OCI-LY3 (cell line): ENCODE data around the gene EP300.
A peak's percentile ranks its signal among the peaks of the same experiment; 100 is the strongest.

Experiments used
- H2AFZ ChIP-seq: fragments of 200-600, 300-600 bp; shearing (Covaris generic); 2 replicates; pipeline ENCODE4 v1.6.0; 2014; ENCODE audit warnings: antibody characterized with exemption, low read depth, low read length
- H3K27ac ChIP-seq: fragments of 200-600, 300-600 bp; sonication (generic); 2 replicates; pipeline ENCODE4 v1.5.1; 2014; ENCODE audit warnings: mild to moderate bottlenecking, low read length, moderate library complexity, mixed read lengths
- H3K27me3 ChIP-seq: fragments of 200-600, 300-600 bp; sonication (generic); 2 replicates; pipeline ENCODE4 v1.6.1; 2014; ENCODE audit warnings: low read depth, low read length, mixed read lengths
- H3K36me3 ChIP-seq: fragments of 200-600, 300-600 bp; sonication (generic); replicated peaks from 2 replicates; pipeline ENCODE3; 2014; ENCODE audit warnings: low read depth, low read length, mixed read lengths
- H3K4me1 ChIP-seq: fragments of 300-600, 200-600 bp; sonication (generic); 2 replicates; pipeline ENCODE4 v1.6.1; 2014; ENCODE audit warnings: low read length, mixed read lengths
- H3K4me2 ChIP-seq: fragments of 200-600, 300-600 bp; sonication (generic); 2 replicates; pipeline ENCODE4 v1.6.1; 2014; ENCODE audit warnings: low read length, mixed read lengths
- H3K4me3 ChIP-seq: fragments of 300-600, 200-600 bp; sonication (generic); 2 replicates; pipeline ENCODE4 v1.5.1; 2014; ENCODE audit warnings: antibody characterized with exemption, mild to moderate bottlenecking, low read length, moderate library complexity
- H3K79me2 ChIP-seq: fragments of 300-600, 200-600 bp; shearing (Covaris generic); 2 replicates; pipeline ENCODE4 v1.6.1; 2014; ENCODE audit warnings: mild to moderate bottlenecking, low read length, mixed read lengths
- H3K9ac ChIP-seq: fragments of 300-600, 200-600 bp; shearing (Covaris generic); 2 replicates; pipeline ENCODE4 v1.6.0; 2014; ENCODE audit warnings: mild to moderate bottlenecking, low read length, moderate library complexity
- H3K9me3 ChIP-seq: fragments of 200-600, 300-600 bp; shearing (Covaris generic); 2 replicates; pipeline ENCODE4 v1.6.1; 2014; ENCODE audit warnings: low read length, mixed read lengths; ENCODE audit not compliant: insufficient read depth
- H4K20me1 ChIP-seq: fragments of 200-600, 300-600 bp; sonication (generic); 2 replicates; pipeline ENCODE4 v1.6.1; 2016; ENCODE audit warnings: low read length, mixed read lengths; ENCODE audit not compliant: insufficient read depth
- CTCF ChIP-seq: fragments of 200-600, 300-600 bp; sonication (generic); IDR thresholded peaks from 2 replicates; pipeline ENCODE4 v1.5.1; 2014; ENCODE audit warnings: antibody characterized with exemption, low read length, low read depth
- EZH2phosphoT487 ChIP-seq: fragments of 200-600 bp; shearing (Covaris generic); IDR thresholded peaks from 2 replicates; pipeline ENCODE4 v1.6.1; 2018; ENCODE audit warnings: antibody characterized with exemption, mixed run types, low read depth

Gene EP300

GRCh38 chr22:41075946-41076345 is 16.4 kb upstream of the EP300 start:
- Histone ChIP-seq H3K9ac (no peak overlapping the region), H4K20me1 (no peaks in the 10 kb centered on the region), H3K27me3 (no peaks in the 10 kb centered on the region), H3K4me1 (no peaks in the 10 kb centered on the region), H3K9me3 (no peaks in the 10 kb centered on the region), H3K36me3 (no peaks in the 10 kb centered on the region), H3K4me3 (no peak overlapping the region), H3K27ac (no peak overlapping the region), H2AFZ (no peak overlapping the region), H3K79me2 (no peaks in the 10 kb centered on the region), H3K4me2 (no peak overlapping the region)
- TF ChIP-seq CTCF, result no peak
- TF ChIP-seq EZH2phosphoT487, result no peak

- H3K4me1 ChIP-seq, result no peaks in the 10 kb centered on the region
- no peaks in the 10 kb centered on the region for H3K36me3 ChIP-seq
- no peak overlapping the region for H3K4me2 ChIP-seq
- no peaks in the 10 kb centered on the region for H3K9me3 ChIP-seq
- no peaks in the 10 kb centered on the region for H4K20me1 ChIP-seq
- no peak overlapping the region for H3K9ac ChIP-seq
- no peaks in the 10 kb centered on the region for H3K79me2 ChIP-seq
- no peaks in the 10 kb centered on the region for H3K27me3 ChIP-seq
- TF ChIP-seq CTCF (no peak), EZH2phosphoT487 (no peak)
- no peak overlapping the region for H3K4me3 ChIP-seq
- H2AFZ ChIP-seq, result no peak overlapping the region
- H3K27ac ChIP-seq, result no peak overlapping the region
These were observed 15.5 kb upstream of the EP300 start for GRCh38 chr22:41076857-41077256.

- no peak overlapping the region for H3K27ac ChIP-seq
- no peaks in the 10 kb centered on the region for H3K27me3 ChIP-seq
- no peaks in the 10 kb centered on the region for H4K20me1 ChIP-seq
- no peaks in the 10 kb centered on the region for H3K4me1 ChIP-seq
- no peaks in the 10 kb centered on the region for H3K36me3 ChIP-seq
- TF ChIP-seq CTCF (no peak), EZH2phosphoT487 (no peak)
- no peak overlapping the region for H3K4me2 ChIP-seq
- H2AFZ ChIP-seq, result no peak overlapping the region
- H3K9ac ChIP-seq, result no peak overlapping the region
- no peaks in the 10 kb centered on the region for H3K79me2 ChIP-seq
- H3K4me3 ChIP-seq, result no peak overlapping the region
- no peaks in the 10 kb centered on the region for H3K9me3 ChIP-seq
These were observed 13.5 kb upstream of the EP300 start for GRCh38 chr22:41078931-41079330.

GRCh38 chr22:41085842-41086241 is 6.5 kb upstream of the EP300 start:
- H3K9ac ChIP-seq, result no peak overlapping the region
- no peaks in the 10 kb centered on the region for H3K9me3 ChIP-seq
- TF ChIP-seq EZH2phosphoT487 (no peak), CTCF (no peak)
- no peak overlapping the region for H3K27ac ChIP-seq
- no peak overlapping the region for H3K4me3 ChIP-seq
- H3K4me1 ChIP-seq, result peaks cover 5% of the 10 kb centered on the region
- 0 out of 2 replicates have a peak overlapping the region, but pooled peaks have one; percentile 14 for H2AFZ ChIP-seq
- H3K27me3 ChIP-seq, result no peaks in the 10 kb centered on the region
- no peak overlapping the region for H3K4me2 ChIP-seq
- H4K20me1 ChIP-seq, result no peaks in the 10 kb centered on the region
- no peaks in the 10 kb centered on the region for H3K79me2 ChIP-seq
- H3K36me3 ChIP-seq, result no peaks in the 10 kb centered on the region
